ENCODE measurements around the gene TMEM242. TPM values are rescaled to one million over a fixed set of nuclear protein-coding genes. Genes with fewer than 3 reads are reported as not detected.

TMEM242 gene
- total RNA-seq, 4 donors from 2014 or later, result 2.7 to 8.0 (median 4.3) TPM

- H3K27me3 ChIP-seq, result peaks cover 0 to 41% (median 0%) of the 10 kb centered on the region in 4 donors
- no peaks in the 10 kb centered on the region for H3K9me3 ChIP-seq
- H3K27ac ChIP-seq, result no peak overlapping the region
- intact Hi-C loops (cut with DNase I), result no loop called here
- WGBS, 2 donors, result 81 to 91% methylated on average over 6 of the region's 7 CpGs
- H3K4me1 ChIP-seq, result no peaks in the 10 kb centered on the region
- no peaks in the 10 kb centered on the region for H3K36me3 ChIP-seq
- H3K4me3 ChIP-seq, result no peak overlapping the region
- DNase-seq, result no peak
- TF ChIP-seq POLR2A (IDR thresholded peaks at IDR 0.05) (no peak), CTCF (IDR thresholded peaks at IDR 0.05) (no peak)
Measured at GRCh38 chr6:157332813-157333212, 9.5 kb upstream of the TMEM242 start.

GRCh38 chr6:157330831-157331230 lies 7.5 kb upstream of the TMEM242 start:
- no peak for DNase-seq
- intact Hi-C loops (cut with DNase I), result no loop called here
- 55 to 85% methylated on average over 2 of the region's 2 CpGs for WGBS, 2 donors
- Histone ChIP-seq H3K4me1 (no peaks in the 10 kb centered on the region), H3K9me3 (no peaks in the 10 kb centered on the region), H3K4me3 (no peak overlapping the region), H3K36me3 (no peaks in the 10 kb centered on the region), H3K27ac (no peak overlapping the region), H3K27me3 (peaks cover 0 to 40% (median 0%) of the 10 kb centered on the region in 4 donors)
- TF ChIP-seq POLR2A (IDR thresholded peaks at IDR 0.05) (no peak), CTCF (IDR thresholded peaks at IDR 0.05) (no peak)

- Histone ChIP-seq H3K36me3 (no peaks in the 10 kb centered on the region), H3K27me3 (peaks cover 0 to 36% (median 0%) of the 10 kb centered on the region in 4 donors), H3K4me1 (peaks cover 0 to 6% (median 0%) of the 10 kb centered on the region in 3 donors), H3K4me3 (no peak overlapping the region), H3K9me3 (no peaks in the 10 kb centered on the region), H3K27ac (no peak overlapping the region)
- TF ChIP-seq CTCF (IDR thresholded peaks at IDR 0.05) (no peak), POLR2A (IDR thresholded peaks at IDR 0.05) (no peak)
- DNase-seq, result no peak
- intact Hi-C loops (cut with DNase I), result no loop called here
- 35 to 38% methylated on average over 1 of the region's 1 CpG for WGBS, 2 donors
Measured at GRCh38 chr6:157329829-157330228, 6.5 kb upstream of the TMEM242 start.

GRCh38 chr6:157328108-157328692 lies 4.9 kb upstream of the TMEM242 start:
- Histone ChIP-seq H3K27me3 (peaks cover 0 to 27% (median 0%) of the 10 kb centered on the region in 4 donors), H3K4me1 (peaks cover 4 to 16% (median 8%) of the 10 kb centered on the region in 3 donors), H3K9me3 (no peaks in the 10 kb centered on the region), H3K36me3 (no peaks in the 10 kb centered on the region), H3K27ac (no peak overlapping the region), H3K4me3 (no peak overlapping the region)
- 57 to 60% methylated on average over 5 of the region's 5 CpGs for WGBS, 2 donors
- TF ChIP-seq CTCF (IDR thresholded peaks at IDR 0.05), result no peak
- TF ChIP-seq POLR2A (IDR thresholded peaks at IDR 0.05), result no peak
- intact Hi-C loops (cut with DNase I), result no loop called here
- no peak for DNase-seq

GRCh38 chr6:157326979-157327378 lies 3.7 kb upstream of the TMEM242 start:
- Histone ChIP-seq H3K9me3 (no peaks in the 10 kb centered on the region), H3K4me3 (no peak overlapping the region), H3K4me1 (peaks cover 8 to 25% (median 11%) of the 10 kb centered on the region in 3 donors), H3K27me3 (peaks cover 0 to 15% (median 0%) of the 10 kb centered on the region in 4 donors), H3K27ac (no peak overlapping the region), H3K36me3 (peaks cover 0 to 2% (median 0%) of the 10 kb centered on the region in 3 donors)
- no peak for DNase-seq
- intact Hi-C loops (cut with DNase I), result no loop called here
- TF ChIP-seq CTCF (IDR thresholded peaks at IDR 0.05) (no peak), POLR2A (IDR thresholded peaks at IDR 0.05) (no peak)
- 14 to 17% methylated on average over 6 of the region's 6 CpGs for WGBS, 2 donors

Measured in esophagus squamous epithelium (tissue), 5 donors.